GM18511 (cell line): Measurements from ENCODE around the gene ZCCHC2.

ENCODE experiments used
- ATAC-seq: cut with Tn5 transposase; IDR thresholded peaks from one replicate; pipeline ENCODE4 v1.9.1; 2021; ENCODE audit warnings: mild to moderate bottlenecking, moderate library complexity; ENCODE audit not compliant: unreplicated experiment

Gene ZCCHC2

DNA sequence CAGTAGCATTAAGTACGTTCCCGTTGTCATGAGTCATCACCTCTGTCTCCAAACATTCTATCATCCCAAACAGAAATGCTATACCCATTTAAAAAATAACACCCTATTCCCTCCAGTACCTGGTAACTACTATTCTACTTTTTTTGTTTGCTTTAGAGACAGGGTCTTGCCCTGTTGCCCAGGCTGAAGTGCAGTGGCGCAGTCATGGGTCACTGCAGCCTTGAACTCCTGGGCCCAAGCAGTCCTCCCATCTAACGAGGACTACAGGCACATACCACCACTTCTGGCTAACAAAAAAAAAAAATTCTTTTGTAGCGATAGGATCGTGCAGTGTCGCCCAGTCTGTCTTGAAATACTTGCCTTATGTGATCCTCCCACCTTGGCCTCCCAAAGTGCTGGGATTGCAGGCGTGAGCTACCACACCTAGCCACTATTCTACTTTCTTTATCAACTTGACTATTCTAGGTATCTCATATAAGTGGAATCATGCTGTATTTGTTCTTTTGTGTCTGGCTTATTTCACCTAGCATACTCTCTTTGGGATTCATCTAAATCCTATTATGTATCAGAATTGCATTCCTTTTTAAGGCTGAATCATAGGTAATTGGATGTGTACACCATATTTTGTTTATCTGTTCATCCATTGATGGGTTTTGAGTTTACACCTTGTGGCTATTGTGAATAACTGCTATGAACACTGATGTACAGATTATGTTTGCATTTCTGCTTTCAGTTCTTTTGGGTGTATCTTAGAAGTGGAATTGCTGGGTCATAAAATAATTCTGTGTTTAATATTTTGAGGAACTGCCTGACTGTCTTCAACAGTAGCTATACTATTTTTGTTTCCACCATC lies 14.4 kb downstream of the ZCCHC2 start:
- ATAC-seq = no peak

DNA sequence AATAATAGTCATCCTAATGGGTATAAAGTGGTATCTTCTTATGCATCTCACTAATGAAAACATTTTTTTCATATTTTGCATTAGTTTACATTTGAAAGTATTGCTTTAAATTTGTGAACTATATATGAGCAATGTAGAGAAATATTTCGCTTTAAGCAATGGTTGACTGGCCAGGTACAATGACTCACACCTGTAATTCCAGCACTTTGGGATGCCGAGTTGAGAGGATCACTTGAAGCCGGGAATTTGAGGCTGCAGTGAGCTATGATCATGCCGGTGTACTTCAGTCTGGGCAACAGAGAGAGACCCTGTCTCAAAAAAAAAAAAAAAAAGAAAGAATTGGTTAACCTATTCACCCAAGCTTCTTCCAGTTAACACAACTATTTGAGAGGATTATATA lies 15.1 kb downstream of the ZCCHC2 start:
- no peak for ATAC-seq

DNA sequence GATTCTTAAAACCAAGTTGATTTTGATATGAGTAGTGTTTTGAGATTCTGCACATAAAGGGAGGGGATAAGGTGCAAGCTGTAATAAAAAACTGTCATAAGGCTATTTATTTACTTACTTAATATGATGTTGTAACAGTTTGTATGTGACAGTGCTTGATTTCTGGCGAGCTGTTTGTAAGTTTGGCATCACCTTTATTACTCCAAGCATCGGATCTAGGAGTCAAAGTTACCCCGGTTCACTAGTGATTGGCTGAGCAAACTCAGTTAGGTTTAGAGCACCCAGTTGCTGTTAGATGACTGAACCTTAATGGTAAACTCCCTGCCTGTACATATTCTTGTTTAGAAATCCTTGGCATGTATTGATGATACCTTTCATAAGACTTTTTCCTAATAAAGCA lies 16.1 kb downstream of the ZCCHC2 start:
- no peak for ATAC-seq

DNA sequence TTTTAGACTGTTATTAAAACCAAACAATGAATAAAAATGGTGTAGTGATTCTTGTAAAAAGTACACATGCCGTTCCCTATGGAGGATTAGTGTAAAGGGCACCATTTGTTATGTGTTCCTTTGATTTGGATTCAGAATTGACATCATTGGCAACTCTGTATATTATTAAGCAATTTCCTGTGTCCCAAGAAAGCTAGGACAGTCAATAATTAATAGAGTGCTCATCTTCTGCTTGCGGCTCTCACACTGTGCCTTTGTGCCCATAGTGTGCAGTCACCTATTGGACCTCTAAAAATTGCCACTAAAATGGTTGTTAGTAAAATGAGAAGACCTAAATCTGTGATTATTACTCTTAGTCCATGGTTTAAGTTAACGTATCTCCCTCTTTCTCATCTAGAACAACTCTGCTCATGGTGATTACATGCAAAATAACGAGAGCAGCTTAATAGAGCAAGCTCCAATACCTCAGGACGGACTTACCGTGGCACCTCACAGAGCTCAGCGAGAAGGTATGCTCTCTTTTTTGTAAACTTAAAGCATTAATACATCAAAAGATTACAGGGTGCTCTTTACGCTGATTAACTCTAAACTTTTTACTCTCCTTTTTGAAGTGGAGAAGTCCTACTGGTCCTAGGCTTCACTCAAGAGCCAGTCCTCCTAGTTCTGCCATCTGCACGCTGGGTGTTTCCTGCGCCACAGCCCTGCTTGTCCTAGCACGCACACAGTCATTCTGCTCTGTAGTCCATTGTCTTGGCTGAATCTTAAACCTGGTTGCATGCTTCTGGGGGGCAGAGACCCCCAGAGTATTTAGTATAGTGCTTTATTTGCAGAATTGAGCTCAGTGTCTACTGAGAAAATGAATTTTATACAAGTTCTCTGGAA lies 16.7 kb downstream of the ZCCHC2 start:
- no peak for ATAC-seq

DNA sequence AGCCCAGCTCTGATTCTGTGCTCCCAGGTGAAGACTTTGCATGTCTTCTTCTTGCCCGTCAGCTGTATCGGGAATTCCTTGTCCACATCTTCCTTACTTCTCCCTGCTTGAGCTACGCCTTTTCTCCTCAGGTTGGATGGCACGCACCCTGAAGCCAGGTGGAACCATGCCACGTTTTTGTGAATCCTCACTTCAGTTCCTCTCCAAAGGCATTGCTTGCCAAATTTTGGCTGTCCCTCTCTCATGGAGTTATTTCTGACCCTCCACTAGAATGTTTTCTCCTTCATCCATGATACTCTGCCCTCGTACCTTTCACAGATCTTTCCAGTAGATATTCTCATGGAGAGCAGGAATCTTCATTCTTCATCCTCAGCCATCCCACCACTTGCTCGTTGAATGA lies 20.2 kb downstream of the ZCCHC2 start:
- ATAC-seq = no peak

DNA sequence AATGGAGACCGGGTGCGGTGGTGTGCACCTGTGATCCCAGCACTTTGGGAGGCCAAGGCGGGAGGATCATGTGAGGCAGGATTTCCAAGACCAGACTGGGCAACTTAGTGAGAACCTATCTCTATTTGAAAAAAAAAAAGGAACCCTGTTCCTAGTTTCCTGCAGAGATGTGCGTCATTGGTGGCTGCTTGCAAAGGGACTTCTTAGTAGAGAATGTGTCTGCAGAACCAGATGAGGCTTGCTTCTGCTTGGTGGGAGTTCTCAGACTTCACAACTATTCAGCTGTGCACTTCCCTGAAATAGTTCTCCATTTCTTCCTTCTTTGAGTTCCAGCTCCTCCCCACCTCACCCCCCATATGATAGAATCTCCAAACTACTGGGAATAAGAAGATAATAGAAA lies 22.3 kb downstream of the ZCCHC2 start:
- ATAC-seq = no peak

DNA sequence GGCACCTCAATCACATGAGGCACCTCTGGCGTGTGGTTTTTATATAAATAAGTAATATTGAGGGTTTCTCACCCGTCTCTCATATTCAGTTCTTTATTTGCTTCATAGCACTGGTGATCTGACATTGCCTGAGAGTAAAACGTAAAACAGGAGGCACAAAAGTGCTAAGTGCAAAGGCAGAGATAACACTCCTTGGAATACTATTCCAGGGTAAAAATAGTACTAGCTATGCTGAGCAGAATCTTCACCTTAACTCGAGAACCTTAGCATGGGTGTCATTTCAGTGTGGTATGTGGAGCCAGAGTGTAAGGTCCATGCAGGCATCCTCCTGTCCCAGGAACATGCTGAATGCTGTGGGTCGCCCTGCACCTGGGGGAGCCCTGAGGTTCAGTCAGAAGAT lies 26.9 kb downstream of the ZCCHC2 start:
- ATAC-seq = no peak

DNA sequence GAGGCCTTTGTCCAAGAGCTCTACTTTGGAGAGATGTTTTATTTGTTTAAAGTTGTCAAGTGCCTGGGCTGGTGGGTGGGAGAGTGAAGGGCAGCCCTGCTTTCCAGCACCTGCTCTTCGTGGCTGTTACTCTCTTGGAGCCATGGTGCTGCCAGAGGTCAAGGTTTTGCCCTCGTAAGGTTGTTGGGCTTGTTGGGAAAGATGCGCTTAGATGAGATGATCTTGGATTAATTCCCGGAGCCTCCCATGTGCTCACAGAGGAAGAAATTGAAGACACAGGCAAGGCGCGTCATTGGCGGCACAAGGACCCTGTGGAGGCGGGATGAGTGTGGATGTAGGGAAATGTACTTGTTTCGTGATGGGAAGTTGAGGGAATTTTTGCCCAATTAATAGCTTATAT lies 27.9 kb downstream of the ZCCHC2 start:
- no peak for ATAC-seq

DNA sequence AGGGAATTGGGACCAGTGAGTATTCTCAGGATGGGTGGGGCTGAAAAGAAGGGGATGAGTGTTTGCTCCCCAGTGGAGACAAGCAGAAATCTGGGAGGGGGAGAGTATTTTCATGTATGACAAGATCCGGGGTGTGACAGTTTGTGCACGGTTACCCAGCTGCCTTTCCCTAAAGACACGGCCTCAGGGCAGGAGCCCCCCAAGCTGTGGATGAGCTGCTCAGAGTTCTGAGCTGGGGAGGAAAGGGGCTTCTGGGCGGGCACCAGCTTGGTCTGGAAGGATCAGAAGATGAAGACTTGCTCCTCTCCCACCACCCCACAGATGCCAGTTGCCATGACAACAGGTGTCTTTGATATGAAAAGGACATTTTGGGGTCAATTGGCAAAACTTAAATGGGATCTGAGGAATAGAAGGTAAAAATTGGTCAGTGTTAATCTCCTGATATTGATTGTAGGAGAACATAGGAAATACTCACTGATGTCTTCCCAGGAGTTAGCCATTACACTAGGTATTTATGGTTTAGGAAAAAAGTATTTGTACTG lies 29.2 kb downstream of the ZCCHC2 start:
- no peak for ATAC-seq

DNA sequence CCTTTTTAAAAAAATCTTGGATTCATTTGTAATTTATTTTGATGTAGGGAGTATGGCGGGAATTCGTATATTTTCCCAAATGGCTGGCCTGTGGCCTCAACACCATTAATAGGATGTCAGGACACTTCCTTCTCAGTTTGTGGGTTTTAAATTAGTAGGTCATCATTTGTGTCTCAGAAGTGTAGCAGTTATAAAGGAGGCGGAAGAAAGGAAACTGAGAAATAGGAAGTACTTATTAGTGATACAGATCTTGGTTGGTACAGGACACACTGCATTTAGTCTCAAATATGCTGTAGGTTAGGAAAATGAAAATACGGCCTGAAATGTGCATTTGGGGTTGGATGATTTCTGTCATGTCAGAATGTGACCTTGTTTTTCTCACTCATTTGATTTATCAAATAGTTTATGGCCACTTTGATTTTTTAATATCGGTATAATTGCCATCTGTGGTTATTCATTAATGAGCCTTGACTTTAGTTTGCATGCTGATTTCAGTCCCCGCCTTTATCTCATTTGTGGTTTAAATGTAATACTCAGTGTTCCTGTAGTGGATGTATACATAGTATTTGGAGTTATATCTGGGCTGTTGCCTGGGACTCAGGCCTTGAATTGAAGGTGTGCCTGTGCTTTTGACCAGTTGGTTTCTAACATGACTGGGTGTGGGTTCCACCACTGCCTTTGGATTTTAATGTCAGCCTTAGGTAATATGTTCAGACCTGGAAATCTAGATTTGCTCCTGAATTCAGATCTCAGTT lies 31.4 kb downstream of the ZCCHC2 start:
- ATAC-seq = peak; percentile 76

DNA sequence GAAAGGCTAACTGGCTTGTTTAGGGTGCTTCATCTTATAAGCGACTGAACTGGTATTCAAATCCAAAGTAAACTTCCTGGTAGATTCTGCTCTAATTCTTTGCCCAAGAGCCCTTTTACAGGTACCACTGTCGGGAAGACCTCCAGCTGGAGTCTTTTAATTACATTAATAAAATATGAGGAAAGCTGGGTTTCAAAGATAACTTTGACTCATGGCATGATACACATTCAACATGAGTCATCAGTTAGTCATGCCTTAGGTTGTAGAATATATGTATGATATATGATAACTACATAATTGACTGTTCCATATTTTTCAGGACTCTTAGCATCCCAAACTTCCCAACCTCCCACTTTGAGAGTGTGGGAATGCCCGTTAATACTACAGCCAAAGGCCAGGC lies 32.3 kb downstream of the ZCCHC2 start:
- ATAC-seq = no peak

DNA sequence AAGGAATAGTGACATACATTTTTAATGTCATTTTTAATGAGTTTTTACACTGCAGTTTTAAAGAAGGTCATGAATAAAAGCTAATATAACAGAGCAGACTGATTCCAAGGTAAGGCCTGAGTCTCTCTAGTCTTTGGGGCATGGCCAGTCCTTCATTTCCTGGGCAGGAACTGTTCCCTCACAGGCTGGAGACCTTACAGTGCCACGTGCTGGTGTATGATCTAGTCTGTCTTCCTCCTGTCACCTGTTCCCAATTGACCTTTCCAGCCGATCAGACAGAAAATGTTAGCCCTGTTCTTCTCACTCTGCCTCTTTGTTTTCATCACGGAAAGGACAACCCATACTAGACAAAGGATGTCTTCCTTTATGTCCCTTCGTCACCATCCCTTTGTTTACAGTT lies 33.6 kb downstream of the ZCCHC2 start:
- no peak for ATAC-seq

DNA sequence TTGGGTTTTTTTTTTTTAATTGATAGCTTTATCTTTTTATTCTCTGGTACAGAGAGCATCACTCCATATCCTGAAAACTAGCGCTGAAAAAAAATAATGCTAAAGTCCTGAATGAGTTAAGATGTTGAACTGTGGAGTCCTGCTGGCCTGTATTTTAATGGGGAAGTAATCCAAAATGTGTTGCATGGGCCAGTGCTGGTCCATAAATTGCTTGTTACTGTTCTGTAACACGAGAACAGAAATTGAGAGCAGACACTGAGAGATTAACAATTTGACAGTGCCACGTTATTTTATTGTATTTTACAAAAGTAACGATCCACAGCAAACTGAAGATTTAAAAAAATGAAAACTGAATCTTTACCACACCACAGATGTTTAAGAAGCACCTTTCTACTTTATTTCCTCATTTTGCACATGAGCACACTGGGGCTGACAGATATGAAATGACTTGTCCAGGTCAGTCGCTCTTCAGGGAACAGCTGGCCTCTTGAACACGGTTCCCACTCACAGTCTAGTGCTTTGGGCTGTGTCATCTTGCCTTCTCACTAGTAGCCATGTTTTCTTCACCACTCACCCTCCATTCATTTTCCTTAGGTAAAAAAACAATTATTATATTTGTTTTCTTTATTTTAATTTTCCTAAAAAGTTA lies 35.3 kb downstream of the ZCCHC2 start:
- peak; percentile 64 for ATAC-seq

DNA sequence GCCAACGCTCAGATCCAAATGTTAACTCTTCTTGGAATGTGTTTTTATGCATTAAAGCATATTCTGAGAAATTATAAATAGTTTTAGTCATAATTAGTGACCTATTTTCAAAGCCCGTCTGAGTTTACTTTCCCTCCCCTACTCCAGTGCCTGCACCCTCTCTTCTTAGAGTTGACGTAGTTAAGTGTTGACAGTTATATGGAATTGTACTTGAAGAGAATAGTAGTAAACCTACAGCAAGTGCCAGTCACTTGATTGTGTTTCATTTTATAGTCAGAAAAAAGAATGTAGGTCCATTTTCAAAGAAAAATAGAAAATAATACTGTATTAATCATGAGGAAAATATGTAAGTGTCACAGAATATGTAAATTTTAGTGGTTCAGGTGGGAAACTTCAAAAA lies 41.2 kb downstream of the ZCCHC2 start:
- ATAC-seq = no peak

DNA sequence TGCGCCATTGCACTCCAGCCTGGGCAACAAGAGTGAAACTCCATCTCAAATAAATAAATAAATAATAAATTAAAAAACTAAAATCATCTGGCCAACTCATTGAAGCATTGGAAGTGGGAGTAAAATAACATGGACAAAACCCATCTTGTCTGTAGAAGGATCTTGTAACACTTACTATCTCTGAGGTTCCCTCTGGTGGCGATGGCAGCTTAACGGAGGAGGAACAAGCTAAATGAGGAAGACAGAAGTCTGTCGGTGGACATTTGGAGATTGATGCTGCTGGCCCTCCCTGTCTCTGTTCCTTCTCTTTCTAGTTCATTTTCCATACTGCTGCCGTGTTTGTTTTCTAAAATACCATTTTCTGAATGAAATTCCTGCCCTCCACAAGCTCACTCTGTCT lies 43.4 kb downstream of the ZCCHC2 start:
- no peak for ATAC-seq

DNA sequence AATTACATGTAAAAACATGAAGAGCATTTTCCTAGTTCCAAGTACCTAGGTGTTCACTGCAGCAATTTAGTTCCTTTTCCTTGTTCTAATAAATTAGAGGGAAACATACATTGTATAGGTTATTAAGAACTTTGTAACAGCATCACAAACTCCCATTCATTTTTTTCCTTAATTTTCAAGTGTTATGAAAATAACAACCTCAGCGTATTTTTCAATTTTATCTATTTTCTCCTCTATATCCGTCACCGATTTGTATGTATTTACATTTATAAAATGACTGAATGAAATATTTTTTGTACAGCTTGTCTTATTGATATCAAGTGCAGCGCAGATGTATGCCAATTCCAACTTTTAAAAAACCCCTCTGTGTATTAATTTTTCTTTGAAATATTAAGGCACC lies 44.0 kb downstream of the ZCCHC2 start:
- no peak for ATAC-seq

DNA sequence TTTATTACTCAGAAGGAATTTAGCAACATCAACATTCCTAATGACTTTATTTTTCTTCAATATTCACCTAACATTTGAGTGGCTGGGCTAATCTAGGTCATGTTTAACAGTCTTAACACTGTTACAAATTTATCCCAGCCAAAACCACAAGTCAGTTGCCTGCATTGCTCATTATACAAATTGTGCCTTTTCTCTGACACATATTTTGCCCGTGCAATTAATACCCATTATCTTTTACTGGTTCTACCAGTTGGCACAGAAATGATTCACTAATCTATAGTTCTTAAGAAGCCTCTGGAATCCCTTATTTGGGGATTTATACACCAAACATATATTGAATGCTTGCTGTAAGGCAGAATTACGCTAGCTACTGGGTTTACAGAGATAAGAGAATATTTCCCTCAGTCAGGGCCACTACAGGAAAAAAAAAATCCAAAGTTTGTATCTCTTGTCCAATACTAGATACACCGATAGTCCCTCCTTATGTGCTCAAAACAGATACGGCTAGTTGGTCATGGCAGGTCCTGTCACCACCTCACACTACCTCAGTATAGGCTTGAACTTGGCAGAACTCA lies 46.3 kb downstream of the ZCCHC2 start:
- ATAC-seq = no peak

DNA sequence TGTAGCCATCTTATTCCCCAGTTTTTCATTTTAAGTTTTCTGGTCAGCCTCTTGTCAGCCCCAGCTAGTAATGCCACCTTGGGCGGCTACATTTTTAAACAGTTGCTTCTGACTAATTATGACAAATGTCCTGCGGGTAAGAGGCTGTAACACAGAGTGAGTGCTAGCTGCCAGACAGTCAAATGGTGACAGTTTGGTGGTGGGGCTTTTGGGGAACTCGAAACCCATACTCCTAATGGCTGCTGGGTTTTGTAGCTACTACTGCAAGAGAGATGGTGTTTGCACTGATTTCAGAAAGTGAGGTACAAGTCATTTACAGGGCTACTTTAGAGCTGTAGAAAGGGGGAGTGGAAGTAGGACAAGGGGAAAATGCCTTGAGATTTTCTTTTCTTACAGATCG lies 48.2 kb downstream of the ZCCHC2 start:
- no peak for ATAC-seq

DNA sequence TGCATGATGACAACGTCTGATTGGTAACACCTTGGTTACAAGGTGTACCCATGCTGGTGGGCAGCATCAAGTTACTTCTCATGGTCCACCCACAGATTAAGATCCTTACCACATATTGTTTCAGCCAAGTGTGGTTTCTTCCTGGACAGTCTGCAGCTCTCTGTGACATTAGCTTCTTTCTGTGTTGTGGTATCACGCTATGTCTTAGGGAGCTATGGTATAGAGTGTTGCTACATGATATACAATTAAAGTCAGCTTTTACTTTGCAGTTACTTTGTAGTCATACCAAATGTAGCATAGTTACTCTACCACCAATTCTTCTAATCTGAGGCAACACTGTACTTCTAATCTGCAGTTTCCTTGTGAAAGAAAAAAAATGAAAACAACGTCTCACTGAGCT lies 48.8 kb downstream of the ZCCHC2 start:
- no peak for ATAC-seq

DNA sequence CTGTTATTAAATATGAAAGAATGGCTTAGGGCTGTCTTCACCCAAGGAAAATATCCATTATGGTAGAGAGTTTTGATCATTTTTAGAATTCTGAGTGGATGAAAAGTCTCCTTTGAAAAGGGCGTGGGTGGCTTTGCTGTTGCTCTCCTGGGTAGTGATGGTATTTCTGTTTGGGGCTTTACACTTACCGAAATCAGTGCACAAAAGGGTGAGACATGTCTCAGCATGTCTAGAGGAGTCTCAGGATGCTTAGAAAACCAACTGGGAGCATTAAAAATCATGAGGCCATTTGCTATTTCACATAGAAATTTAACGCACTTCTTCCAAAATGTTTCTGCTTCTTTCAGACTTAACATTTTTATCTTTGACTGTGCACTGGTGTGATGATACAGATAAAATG lies 49.6 kb downstream of the ZCCHC2 start:
- no peak for ATAC-seq
